COR-L47 (cell line): ENCODE measurements around the gene NTM.
"Not testable (repeated sequence)": the region's sequence is repeated elsewhere in the genome, so short reads cannot be mapped to it uniquely, and the experiment has no call there.

ENCODE experiments used
- DNase-seq: peaks from one replicate; lab custom pipeline; 2025; lab: John Stamatoyannopoulos, UW

NTM gene

DNA sequence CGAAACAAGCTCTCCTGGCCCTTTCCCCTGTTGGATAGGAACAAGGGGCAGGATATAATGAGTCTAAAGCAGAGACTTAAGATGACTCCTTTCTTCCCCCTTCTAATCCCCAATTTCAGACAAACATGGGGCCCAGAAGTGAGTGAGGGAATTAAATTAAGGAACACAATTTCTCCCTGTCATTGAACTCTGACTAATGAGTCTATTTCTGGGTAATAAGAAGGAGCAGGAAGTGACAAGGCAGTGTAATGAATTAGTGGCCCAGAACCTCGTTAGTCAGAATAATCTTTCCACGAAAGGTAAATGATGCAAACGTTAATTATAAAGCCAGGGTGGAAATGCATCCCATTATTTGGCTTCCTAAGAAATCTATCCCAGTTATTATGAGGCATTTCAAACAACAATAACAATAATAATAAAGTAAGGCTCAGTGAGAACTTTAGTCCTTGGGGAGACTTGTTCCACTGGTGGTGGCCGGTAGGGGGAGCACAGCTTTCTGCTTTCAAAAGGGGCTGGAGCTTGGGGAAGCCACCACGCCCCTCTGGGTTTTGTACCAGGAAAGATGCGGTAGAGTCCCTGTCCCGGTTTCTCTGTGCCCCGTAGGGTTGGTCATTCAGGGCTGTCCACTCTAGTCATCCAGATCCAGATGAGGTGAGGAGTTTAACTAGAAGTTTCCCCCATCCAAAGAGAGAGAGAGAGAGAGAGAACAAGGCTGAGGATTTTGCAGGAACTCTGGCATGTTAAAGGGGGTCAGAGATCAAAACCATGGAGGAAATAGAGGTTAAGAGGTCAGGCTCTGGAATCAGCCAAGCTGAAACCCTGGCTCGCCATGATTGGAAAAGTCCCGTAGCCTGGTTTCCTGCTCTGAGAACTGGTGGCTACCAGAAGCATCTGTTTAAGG, 298.3 kb downstream of the NTM start:
- DNase-seq = peak; percentile 43

DNA sequence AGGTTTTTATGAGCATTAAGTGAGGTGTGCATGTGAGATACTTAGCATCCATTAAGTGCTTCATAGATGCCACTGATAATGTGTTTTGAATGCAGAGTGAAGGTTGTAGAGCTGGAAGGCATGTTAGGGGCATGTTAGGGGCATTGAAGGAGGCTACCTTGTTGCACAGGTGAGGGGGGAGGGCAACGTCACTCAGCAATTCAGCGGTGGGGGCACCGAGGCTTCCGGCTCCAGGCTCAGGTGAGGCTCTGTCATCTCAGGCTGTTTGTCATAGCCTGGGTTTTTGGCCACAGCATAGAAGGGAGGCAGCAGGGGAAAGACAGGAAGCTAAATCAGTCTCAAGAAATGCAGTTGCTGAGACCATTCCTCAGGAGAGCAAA, 299.0 kb downstream of the NTM start:
- DNase-seq = no peak

DNA sequence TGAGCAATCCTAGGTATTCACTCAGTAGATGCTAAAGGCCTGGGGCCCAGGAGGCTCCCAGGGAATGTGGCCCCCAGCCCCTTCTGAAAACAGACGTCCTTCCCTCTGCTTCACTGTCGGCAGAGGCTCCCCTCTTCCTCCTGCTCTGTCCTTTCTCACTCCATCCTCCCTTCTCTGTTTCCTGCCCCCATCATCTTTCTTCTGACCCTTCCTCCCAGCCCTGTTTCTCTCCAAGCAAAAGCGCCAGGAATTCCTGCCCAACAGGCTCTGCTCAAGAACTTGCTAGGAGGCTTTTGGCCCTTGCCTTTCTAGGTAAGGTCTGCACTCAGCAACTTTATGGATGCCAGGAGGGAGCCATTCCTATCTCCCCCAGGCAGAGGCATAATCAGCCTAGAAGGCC, 300.5 kb downstream of the NTM start:
- no peak for DNase-seq

DNA sequence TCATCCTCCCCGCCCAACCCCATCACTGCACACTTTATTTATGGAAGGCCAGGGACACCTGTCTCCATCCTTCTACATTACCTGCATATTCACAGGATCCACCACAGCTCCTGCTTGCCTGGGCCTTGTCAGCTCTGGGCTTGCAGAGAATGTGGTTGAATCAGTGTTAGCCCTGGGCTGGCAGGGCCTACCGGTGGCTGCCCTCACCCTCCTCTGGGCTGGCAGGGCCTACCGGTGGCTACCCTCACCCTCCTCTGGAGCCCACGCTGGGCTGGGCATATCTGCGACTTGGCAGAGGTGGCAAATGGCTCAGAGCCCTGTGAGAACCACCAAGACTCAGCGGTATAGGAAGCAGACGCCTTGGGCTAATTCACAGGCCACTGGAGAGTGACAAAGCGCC, 300.9 kb downstream of the NTM start:
- no peak for DNase-seq

DNA sequence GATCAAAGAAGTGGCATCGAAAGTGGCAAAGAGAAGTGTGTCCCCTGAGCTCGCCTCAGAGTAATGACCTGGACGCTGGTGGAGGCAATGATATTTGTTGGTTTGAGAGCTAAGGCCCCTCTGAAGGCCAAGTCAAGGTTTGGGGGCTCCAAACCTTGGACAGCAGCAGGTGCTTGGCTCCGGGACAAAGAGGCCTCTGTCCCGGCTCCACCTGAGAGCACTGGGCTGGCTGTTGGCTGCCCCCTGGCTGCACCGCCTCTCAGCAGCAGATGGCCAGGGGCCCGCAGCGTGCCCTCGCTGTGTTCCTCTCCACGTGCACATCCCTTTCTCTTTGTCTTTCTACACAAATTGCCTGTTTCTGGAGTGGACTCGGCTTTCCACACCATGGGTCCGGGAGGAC, 301.3 kb downstream of the NTM start:
- DNase-seq = no peak

DNA sequence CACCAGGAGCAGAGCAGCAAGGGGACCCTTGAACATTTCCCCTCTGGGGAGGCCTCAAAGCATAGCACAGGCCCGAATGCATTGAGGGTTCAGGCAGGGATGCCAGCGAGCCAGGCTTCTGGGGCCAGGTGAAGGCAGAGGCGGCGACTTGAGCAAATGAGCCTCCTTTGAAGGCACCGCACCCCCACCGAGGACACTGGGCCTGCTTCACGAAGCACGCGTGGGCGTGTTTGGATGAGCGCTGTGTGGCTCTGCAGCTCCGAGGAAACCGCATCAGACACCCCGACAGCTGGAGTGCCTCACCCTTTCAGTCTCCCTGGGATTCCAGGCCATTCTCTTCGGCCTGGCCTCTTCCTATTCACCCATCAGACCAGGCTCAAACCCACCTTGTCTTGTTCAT, 301.8 kb downstream of the NTM start:
- no peak for DNase-seq

DNA sequence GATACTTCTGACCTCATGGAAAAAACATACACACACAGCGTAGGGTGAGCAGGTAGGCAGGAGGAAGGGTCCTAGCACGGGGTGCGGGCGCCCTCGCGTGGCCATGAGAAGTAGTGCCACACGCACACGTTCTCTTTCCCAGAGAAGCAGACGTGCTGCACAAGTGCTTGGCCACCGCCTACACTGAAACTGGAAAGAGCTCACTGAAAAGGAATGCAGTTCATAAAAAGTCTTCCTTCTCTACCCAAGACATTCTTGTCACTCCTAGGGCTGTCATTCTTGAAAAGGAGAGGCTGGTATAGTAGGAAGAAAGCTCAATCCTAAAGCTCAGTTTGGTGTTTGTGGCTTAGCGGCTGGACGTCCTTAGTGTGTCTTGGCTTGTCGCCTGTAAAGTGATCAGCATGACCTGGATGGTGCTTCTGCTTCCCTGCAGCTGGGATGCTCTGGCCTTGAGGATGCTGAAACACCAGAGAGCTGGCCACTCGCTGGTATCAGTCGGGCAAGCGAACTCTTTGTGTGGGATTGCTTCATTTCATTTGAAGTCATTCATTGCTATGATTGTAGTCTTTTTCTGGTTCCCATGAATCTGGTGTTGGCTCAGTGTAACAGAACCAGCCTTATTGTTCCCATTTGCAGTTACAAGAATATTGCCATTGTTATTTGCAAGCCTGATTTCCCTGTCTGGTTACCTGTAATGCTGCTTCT, 303.8 kb downstream of the NTM start:
- DNase-seq = peak; percentile 17

DNA sequence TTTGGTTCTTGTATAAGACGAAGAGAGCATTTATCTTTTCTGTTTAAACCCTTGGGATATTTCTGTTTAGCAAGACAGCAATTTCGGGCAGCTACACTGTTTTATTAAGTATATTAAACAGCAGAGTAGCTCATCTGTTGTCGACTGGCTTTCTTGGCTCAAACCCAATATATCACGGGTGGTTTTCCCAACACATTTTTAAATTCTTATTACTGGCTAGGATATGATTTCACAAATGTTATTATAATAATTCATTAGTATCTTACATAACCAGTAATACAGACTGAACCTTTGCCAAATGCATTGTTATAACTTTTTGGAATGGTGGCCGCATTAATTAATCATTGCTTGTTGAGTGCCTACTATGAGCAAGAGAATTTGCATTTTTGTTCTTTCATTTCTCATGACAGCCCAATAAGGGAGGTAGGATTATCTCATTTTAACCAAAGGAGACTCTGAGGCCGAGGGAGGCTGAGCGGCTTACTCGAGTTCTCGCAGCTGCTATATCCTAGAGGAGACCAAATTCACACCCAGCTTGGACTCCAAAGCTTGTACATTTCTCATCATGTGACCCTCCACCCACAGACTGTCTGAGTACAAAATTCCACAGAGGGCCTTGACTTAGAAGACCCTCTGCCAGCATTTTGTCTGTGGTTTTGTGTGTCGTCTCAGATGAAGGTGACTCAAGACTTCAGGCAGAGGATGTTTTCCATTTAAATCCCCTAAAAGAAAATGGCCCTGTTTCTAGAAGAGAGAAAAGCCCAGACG, 304.9 kb downstream of the NTM start:
- DNase-seq = no peak

DNA sequence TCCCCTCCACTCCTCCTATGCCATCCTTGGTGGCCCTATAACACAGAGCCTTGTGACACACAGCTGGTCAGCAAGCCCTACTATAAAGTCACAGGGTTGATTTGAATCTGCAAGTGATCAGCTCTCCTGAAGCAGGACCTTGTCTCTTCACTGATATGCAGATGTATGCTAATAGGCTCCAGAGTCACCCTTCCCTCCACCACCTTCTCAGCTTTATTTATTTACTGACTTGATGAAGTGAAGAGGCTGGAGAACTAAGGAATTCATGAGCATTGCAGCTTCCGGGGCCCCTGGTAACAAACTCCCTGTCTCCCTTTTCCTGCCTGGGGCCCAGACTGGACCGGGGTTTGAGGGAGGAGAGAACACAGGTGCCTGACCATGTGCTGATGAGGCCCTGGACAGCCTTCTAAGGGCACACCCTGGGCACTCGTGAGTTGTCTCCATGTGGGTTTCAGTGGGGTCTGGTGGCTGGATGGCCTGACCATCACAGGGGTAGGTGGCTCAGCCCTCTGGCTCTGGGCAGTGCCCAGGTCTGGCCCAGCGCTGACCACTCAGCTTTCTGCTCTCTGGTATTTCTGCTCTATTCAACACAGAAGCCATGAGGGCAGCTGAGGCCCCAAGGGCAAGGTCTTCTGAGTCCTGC, 307.5 kb downstream of the NTM start:
- DNase-seq = no peak

DNA sequence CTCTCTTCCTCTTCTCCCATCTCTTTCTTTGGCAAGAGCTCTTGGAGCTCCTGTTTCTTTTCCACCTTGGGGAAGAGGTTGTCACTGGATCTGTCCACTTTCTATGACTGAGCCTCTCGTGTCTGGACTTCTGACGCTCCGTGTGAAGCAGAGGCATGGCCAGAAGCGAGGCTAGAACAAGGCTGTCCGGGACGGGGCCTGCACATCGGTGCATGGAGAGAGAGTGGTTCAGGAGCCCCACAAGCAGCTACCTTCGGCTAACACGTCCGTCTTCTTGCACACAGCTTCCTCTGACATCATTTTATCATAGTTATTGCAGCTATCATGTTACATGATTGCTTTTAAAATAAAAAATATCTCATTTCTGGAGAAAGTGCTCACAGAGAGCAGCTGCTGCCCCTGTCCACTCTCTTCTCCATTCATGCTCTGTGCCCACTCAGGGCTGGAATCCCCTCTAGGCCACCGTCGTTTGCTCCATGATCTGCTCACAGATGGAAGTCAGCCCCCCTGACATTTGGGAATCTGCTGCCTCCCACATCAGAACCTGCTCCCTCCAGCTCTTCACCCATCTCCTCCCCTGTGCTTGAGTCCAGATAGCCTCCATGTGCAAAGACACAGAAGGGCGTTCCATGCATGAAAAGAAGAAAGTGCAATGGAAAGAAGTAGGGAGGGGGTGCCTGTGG, 308.4 kb downstream of the NTM start:
- no peak for DNase-seq

DNA sequence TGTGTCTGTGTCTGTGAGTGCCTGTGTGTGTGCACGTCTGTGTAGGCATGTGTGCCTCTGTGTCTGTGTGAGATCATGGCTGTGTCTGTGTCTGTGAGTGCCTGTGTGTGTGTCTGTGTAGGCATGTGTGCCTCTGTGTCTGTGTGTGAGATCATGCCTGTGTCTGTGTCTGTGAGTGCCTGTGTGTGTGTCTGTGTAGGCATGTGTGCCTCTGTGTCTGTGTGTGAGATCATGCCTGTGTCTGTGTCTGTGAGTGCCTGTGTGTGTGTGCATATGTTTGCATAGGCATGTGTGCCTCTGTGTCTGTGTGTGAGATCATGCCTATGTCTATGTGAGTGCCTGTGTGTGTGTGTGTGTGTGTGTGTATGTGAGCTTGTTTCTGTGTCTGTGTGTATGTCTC, 310.0 kb downstream of the NTM start:
- DNase-seq = not testable (repeated sequence)

DNA sequence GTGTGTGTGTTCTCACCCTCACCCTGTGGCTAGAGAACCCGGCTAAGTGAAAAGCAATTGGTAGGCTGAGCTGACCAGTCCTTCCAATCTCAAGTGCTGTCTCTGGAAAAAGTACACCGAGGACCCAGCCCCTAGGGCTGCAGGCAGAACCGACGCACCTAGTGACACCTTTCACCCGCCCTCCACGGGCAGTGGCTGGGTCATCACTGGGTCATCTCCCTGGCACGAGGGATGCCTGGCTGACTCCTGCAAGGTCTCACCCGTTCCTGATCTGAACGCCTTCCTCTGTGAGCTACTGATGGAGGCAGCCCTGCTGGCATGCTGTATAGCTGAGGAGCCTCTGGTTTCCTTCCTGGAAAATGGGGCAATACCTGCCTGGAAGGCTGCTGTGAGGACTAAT, 311.5 kb downstream of the NTM start:
- no peak for DNase-seq

DNA sequence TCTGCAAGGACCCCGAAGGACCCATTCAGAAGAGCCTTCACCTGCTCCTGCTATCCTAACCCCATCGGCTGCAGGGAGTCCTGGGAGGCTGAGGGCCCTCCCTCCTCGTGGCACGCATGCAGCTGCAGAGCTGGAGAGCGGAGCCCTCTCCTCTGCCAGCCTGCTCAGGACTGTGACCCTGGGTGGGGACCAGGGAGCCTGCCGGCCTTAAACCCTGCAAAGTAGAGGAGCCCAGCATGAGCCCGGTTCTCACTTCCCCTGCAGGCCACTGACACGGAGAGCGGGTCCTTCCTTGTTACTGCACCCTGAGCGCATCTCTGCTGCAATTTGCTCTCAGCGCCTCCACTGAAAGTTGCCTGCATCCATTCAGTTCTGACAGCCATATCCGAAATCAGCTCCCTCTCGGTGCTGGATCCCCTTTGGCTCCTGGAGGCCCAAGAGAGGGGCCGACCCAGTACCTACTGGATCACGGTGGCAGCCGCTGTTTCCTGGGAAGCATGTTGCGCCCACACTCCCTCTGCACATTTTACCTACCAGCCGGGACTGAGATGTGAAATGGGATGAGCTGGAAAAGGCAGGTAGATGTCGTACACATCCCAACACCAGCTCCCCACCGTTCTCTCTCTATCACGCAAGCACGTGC, 312.1 kb downstream of the NTM start:
- DNase-seq = no peak

DNA sequence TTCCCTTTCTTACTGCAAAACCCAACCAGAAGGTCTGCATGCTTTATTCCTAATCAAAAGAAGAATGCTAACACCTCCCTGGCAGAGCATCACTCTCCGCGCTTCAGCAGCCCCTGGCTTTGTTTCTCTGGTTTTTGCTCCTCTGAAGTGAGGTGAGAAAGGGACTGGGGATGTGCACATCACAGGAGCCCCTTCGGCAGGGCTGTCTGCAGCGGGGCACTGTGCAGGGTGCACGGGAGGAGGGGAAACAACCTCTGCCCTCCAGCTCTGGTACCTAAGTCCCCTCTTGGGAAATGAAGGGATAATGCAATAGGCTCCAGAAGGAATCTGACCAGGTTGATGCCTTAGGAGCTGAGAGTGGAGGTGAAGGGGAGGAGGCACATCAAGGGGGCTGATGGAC, 312.7 kb downstream of the NTM start:
- DNase-seq = no peak

DNA sequence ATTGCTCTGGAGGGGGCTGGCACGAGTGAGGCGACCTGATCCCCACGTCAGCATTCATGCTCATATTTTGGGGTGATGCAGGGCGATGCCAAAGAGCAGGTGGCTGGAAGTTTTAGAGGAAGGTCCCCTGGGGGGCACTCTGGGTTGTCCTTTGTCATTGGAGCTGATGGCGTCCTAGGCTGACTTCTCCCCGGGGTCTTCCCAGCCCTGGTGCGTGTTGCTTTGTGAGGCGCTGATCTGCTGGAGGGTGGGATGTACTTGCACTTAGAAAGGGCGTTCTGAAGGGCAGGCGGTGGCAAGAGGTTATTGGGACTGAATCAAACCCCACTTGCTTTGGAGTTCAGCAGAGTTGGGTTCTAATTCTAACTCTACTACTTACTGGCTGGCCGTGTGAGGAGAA, 313.3 kb downstream of the NTM start:
- DNase-seq = no peak

DNA sequence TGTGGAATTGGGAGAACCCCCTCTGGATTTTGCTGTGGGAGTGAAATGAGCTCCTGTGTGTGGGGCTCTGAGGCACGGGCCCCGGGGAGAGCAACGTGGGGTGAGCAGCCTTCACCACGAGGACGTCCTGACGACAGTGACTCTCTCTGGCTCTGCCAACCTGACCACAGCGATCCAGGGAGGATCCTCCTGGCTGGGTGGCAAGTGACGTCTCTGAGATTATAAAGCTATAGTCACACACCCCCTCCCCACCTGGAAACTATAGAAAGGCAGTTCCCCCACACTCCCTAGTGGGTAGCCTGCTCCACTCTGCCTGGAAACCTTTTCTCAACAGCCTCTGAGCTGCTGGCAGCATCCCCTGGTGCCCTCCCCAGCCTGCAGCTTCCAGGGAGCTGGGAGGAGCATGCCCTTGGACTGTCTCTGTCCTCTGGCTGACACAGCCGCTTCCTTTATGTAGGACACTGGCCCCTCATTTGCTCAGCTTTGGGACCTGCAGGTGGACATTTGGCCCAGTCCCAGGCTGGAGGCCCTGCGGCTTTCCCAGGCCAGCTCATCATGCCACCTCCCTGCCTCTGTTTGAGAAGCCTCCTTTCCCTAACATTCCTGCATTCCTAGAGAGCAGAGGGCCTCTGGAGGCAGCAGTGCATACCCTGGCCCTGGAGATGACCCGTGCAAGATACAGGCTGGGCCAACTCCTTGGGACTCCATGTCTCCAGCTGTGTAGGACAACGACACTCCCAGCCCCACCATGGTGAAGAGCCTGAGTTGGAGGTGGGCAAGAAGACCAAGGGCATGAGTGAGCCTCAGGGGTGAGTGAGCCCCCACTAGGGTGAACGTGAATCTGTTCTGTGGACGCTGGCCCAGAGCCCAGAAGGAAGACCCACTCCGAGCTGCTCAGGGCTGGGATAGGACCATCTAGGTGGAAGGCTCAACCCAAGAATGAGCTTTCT, 314.0 kb downstream of the NTM start:
- no peak for DNase-seq

DNA sequence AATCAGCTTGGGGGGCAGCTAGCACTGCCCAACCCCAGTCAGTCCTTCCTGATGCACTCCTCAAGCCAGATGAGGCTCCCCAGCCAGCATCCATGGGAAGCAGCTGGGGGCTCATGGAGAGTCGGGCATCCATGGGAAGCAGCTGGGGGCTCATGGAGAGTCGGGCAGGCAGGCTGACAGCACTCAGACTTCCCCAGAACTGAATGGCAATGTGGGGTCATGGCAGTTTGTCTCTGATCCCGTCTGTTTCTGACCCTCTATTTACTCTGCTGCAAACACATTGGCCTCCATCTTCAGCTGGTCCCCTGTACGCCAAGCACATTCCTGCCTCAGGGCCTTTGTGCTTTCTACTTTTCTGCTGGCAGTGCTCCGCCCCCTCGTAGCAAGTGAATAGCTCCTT, 314.8 kb downstream of the NTM start:
- DNase-seq = no peak

DNA sequence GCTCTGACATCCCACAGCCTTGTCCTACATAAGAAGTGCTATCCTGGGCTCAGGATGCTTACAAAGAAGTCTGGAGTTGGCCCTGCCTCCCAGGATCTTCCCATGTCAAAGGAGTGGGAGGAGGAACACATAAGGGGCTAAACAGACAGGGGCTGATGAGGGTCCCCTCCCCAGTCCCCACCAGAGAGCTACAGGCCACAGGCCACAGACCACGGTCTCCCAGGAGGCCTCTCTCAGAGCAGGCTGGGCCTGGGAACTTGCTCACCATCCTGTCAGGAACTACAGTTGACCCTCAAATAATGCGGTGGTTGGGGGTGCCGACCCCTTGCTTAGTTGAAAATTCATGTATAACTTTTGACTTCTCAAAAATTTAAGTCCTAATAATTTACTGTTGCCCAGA, 315.5 kb downstream of the NTM start:
- no peak for DNase-seq

DNA sequence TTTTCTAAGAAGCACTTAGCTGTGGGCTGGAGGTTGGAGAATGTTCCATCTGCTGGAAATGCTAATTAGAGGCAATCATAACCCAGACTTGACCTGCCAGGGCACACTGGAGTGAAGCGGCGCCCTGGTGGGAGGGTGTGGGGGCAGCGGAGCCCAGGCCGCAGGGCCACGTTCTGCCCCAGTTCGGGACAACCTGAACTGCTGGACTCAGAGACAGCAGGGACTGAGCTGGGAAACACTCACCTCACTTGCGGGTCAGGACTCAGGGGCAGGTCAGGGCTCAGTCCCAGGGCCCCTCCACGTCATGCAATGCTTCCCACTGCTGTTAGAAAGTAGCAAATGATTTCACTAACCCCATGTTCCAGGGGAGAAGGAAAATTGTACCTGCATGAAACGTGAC, 316.4 kb downstream of the NTM start:
- no peak for DNase-seq
